Ramos (cell line): ENCODE measurements around the gene FUT9.

ENCODE experiments used
- in situ Hi-C: fragments of 300-500 bp; cut with MboI; formaldehyde crosslinking; loops from one replicate; pipeline ENCODE4 v1.14.3; 2022; ENCODE audit warnings: low sequenced_read_pairs; ENCODE audit not compliant: unreplicated experiment

The FUT9 gene

DNA sequence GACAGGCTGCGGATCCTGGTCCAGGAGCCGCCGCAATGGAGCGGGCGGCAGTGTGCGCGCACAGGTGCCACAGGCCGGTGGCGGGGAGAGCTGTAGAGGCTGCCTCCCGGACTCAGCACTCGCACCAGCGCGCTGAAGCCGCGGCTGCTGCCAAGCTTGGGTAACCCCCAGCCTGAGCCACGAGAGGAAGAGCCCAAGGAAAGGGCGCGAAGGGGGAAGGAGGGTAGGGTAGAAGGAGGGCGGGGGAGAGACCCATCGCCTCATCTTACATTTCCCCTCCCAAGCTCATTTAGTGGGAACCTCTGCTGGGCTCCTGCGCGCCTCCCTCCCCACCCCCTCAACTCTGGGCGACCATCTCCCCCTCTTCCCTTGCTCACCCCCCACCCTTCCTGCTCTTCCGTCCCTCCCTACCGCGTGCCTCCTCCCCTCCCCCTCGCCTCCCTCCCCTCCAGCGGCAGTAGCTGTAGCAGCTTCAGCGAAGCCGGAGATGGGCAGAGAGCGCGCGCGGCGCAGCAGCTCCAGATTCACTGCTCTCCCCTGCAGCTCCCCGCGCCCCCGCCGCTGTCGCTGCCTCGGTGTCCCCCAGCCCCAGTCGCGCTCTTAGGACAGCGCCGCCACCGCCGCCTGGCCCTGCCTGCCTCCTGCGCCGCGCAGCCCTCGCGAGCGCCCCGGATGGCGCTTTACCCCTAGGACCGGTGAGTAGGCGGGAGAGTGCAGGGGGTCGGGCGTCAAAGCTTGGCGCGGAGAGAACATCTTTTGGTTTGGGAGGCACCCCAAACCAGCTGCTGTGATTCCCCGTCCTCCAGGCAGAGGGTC, at the start of gene FUT9:
FUT9 (plus strand) TSS at position 457 of the 816 bp plus-strand sequence. CDS start 187,182 bp downstream, outside the sequence.
- in situ Hi-C loops = no loop called here

- in situ Hi-C loops = no loop called here
Observed at GRCh38 chr6:95967594-95967993, 48.2 kb upstream of the FUT9 start.

DNA sequence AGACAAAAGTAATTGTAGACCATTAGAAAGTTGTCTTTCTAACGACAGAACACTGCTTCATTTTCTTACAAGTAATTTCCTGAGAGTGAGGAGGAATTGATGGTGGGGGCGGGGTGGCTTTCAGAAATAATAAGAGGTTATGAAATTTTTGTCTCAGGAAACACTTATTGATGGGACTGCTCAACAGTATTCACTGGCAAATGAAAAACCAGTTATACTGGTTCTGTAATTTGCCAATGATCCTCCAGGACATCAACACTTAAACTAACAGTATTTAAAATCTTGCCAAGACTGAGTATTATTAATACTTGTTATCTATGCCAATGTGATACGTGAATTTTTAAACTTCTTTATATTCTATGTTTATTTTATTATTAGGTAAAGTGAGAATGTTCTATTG, 41.8 kb upstream of the FUT9 start:
- in situ Hi-C loops = no loop called here

GRCh38 chr6:95978230-95978629, 37.5 kb upstream of the FUT9 start:
- in situ Hi-C loops = no loop called here

DNA sequence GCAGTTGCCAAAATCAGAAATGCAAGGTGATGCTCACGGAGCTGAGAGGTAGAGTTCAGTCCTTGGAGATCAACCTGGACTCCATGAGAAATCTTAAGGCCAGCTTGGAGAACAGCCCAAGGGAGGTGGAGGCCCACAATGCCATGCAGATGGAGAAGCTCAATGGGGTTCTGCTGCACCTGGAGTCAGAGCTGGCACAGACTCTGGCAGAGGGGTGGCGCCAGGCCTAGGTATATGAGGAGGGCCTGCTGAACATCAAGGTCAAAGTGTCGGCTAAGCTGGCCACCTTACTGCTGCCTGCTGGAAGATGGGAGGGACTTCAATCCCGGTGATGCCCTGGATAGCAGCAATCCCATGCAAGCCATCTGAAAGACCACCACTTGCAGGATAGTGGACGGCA, 23.9 kb upstream of the FUT9 start:
- in situ Hi-C loops = no loop called here

GRCh38 chr6:95994151-95994550, 21.6 kb upstream of the FUT9 start:
- in situ Hi-C loops = no loop called here

DNA sequence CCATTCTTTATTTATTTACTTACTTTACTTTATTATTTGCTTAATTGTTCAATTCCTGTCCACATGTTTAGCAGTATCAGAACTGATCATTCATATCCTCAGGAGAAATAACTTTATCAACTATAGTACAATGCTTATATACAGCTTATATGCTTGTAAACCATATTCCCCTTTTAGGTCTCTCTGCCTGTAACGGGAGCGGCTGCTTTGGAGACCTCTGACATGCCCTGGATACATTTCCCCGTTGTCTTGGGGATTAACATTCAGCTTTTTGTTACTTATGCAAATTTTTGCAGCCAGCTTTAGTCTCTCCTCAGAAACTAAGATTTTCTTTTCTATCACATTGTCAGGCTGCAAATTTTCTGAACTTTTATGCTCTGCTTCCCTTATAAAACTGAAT, 17.6 kb upstream of the FUT9 start:
- in situ Hi-C loops = no loop called here

DNA sequence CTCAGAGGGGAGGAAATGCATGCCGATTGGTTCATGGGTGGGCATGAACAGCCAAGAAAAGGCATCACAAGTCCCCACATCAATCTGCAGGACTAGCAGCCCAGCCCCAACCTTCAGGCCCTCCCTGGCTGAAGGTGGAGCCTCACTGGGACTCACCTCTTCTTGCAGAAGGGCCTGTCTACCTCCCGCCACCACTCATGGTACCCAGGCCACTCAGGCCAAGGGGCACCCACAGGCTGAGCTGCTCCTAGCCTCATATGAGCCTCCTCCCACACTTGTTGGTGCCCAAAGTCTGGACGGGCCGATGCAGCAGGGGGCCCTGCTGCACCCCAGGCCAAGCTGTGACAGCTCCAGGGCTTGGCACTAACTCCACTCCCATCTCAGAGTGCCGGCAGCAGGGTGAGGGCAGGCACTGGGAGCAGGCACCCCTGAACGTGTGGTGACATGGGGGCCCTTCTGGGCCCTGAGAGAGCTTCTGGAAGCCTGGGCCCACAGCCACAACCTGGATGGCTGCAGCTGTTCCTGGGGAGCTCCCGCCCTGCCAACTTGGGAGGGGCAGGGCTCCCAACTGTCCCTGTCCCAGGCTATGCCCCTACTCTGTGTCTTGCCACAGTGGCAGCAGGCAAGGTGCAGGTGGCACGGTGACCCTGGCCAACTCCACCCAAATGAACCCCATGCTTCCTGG, 13.7 kb upstream of the FUT9 start:
- in situ Hi-C loops = no loop called here

GRCh38 chr6:96002576-96002910, 13.2 kb upstream of the FUT9 start:
- in situ Hi-C loops = no loop called here

DNA sequence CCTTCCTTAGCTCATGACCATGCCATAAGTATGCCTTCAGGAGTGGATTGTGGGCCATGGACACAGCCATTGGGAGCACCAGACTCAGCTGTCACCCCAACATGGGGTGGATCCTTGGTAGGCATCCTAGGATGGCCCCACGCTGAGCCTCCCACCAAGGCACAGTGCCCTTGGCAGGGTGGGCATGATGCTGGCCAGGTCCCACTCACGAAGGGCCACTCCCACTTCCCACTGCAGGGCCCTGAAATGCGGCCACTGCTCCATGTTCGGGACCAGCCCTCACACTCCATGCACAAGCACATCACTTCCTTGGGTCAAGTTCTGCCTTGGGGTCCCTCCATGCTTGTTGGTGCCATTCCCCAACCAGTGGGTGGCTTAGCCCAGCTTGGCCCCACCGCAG, 12.9 kb upstream of the FUT9 start:
- in situ Hi-C loops = no loop called here

GRCh38 chr6:96007663-96008062, 8.1 kb upstream of the FUT9 start:
- in situ Hi-C loops = no loop called here

- in situ Hi-C loops = no loop called here
Observed at GRCh38 chr6:96013531-96013930, 2.2 kb upstream of the FUT9 start.

GRCh38 chr6:96014846-96015517, 792 bp upstream of the FUT9 start:
- in situ Hi-C loops = no loop called here

DNA sequence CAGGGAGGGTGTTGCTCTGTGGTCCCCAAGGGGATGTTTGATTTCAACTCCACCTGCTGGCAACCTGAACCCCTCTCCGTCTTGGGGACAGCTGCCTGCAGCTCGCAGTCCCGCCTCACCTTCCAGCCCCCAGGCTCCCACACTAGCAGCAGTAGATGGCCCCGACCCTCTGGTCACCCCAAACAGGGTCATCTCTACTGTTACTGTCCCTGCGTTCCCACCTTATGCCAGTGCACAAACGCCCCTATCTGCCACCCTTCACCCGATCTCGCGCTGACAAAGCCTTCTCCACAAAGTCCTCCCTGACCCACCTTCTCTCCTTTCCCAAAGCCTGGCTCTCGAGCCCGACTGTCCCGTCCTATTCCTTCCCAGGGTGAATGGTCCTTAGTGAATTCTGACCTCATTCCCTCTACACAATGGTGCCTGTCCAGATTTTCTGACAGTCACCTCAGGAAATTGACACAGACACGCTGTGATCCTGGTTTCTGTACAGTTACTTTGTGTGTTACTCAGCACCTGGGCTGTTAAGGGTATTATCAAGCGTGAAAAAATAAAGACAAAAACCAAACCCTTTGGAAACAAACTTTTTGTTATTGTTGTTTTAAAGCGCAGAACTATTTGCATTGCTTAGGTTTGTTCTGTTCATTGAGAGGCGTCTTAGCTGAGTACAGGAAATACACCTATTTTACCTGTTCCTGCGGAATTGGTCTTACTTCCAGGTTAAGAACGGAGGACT, 728 bp downstream of the FUT9 start:
- in situ Hi-C loops = no loop called here

GRCh38 chr6:96017070-96017359, 1.2 kb downstream of the FUT9 start:
- in situ Hi-C loops = no loop called here

DNA sequence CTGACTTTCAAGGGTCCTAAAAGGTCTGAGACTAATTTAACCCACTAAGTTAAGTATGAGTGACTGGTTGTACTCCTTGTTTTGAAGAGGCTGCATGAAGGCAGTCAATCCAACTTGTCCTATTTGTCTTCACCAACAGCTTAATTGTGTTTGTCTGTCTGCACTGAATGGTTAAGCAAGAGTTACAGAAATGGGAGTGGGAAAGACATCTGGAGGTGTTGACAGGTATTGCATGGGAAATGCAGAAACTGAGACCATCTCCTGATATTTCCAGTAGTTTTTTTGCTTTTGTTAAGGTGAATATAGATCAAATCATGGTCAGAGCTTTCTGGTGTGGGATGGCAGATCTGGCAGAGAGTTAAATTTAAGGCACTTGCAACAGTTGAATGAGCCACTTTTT, 6.5 kb downstream of the FUT9 start:
- in situ Hi-C loops = no loop called here

DNA sequence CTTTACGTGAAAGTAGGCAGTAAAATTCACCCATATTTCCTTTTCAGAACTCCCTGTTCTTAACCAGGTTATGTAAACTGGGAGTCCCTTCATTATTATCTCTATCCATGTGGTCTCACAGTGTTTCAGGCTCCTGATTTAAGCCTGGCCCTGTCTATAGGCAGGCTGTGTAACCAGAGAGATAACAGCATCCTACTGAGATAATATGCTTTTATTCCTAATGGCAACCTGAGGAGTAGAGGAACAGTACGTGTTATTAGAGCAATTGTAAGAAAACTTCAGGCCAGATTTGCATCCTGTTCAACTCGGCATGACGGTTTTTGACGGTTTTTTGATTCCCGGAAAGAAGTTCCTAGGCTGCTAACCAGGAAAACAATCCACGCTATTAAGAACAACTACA, 16.9 kb downstream of the FUT9 start:
- in situ Hi-C loops = no loop called here

DNA sequence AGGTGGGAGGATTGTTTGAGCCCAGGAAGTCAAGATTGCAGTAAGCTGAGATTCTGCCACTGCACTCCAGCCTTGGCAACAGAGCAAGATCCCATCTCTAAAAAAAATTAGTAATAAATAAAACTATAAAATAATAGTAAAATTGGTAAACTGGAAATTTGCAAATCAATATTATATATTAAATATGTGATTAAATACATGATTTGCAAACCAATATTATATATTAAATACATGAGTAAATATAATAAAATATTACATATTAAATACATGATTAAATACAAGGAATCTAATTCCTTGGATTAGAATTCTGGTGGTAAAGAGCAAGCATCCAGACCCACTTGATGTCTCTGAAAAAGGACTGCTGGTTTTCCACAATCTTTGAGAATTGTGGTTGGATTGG, 35.8 kb downstream of the FUT9 start:
- in situ Hi-C loops = no loop called here

DNA sequence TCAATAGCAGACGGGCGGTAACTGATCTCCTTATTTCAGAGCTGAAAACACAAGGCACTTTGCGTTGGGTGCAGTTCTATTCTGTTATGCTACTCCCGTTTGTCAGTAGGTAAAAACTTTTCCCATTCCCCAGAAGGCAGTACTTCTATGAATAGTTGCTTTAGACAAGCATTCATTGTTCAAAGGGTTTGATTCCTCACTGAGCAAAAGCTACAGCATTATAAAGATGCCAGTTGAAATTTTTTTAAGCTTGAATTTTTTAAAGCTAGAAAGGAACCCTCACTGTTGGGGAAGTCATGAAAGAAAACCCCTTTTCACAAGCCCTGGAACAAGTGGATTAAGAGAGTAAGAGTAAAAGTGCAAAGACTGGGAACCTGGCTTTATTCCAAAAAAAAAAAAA, 42.3 kb downstream of the FUT9 start:
- in situ Hi-C loops = no loop called here

- in situ Hi-C loops = no loop called here
Observed at GRCh38 chr6:96059586-96059985, 43.8 kb downstream of the FUT9 start.

GRCh38 chr6:96060249-96060648, 44.5 kb downstream of the FUT9 start:
- in situ Hi-C loops = no loop called here
